HepG2 (cell line): Measurements from ENCODE around the gene BMP8B. TPM values are rescaled to one million over a fixed set of nuclear protein-coding genes. Genes with fewer than 3 reads are reported as not detected.
A peak's percentile ranks its signal among the peaks of the same experiment; 100 is the strongest.

Experiments used
- ATAC-seq: fragments of 200-7000 bp; cut with Tn5 transposase; 3 replicates; pipeline ENCODE4 v1.9.1; 2020; ENCODE audit warnings: mild to moderate bottlenecking, moderate library complexity
- BruUV-seq: library from RNA; stranded (reverse); fragments of 400-500 nt; replicated peaks from 2 replicates; lab custom pipeline; 2021; lab: Mats Ljungman, UMichigan
- CTCF ChIA-PET: fragments of 300-600 bp; formaldehyde crosslinking; extraction: SDS; loops from one replicate; lab custom pipeline; 2021; ENCODE audit warnings: low total read pairs, inconsistent platforms, low intra/inter-chr PET ratio; lab: Yijun Ruan, JAX
- POLR2A ChIA-PET: fragments of 350-600 bp; sonication (Branson Sonifier 250); formaldehyde crosslinking; loops from one replicate; lab custom pipeline; 2020; ENCODE audit warnings: antibody characterized with exemption, inconsistent platforms; lab: Yijun Ruan, JAX
- DNase-seq: peaks from one replicate; pipeline ENCODE4 v3.0.0-alpha.2; 2015; ENCODE audit warnings: low spot score
- FAIRE-seq: peaks from 3 replicates; lab custom pipeline; 2011; peaks lifted over from hg19 to GRCh38; lab: Jason Lieb, UNC
- H2AFZ ChIP-seq: one replicate; pipeline ENCODE4 v1.6.1; 2011; ENCODE audit warnings: low read length, inconsistent platforms
- H3K27ac ChIP-seq: fragments of 300-600 bp; 3 replicates; pipeline ENCODE4 v1.8.0; 2011; ENCODE audit warnings: mixed run types, mild to moderate bottlenecking, mixed read lengths, low read length, inconsistent platforms; ENCODE audit not compliant: insufficient read depth; ENCODE audit errors: extremely low read length
- H3K27me3 ChIP-seq, 2 experiments: fragments of 200-600 bp in 1 of 2; 2 replicates in 1 of 2; 3 replicates in 1 of 2; pipeline versions ENCODE4 v1.6.0 to v1.8.0; 2011; ENCODE audit warnings: low read length in 2 of 2, mild to moderate bottlenecking in 2 of 2, moderate library complexity in 2 of 2, inconsistent platforms in 1 of 2; ENCODE audit not compliant: insufficient read depth in 2 of 2, control insufficient read depth in 1 of 2
- H3K36me3 ChIP-seq, 2 experiments: fragments of 200-600 bp in 1 of 2; replicated peaks in 1 of 2; 2 replicates in 1 of 2; 3 replicates in 1 of 2; pipeline versions ENCODE4 v1.5.1 to v1.8.0; 2011; ENCODE audit warnings: low read length in 2 of 2, inconsistent platforms in 1 of 2; ENCODE audit not compliant: insufficient read depth in 2 of 2, control insufficient read depth in 1 of 2
- H3K4me1 ChIP-seq: 2 replicates; pipeline ENCODE4 v1.5.1; 2012; ENCODE audit warnings: low read length, inconsistent platforms; ENCODE audit not compliant: insufficient read depth
- H3K4me2 ChIP-seq: 2 replicates; pipeline ENCODE4 v1.6.0; 2011; ENCODE audit warnings: low read depth, low read length, inconsistent platforms
- H3K4me3 ChIP-seq, 3 experiments: fragments of 200-600 bp in 1 of 3; sonication (generic), shearing (Covaris generic) in 1 of 3; replicated peaks in 1 of 3; 2 replicates each; pipeline ENCODE4 v1.5.1; 2011 to 2016; ENCODE audit warnings: low read length in 3 of 3, inconsistent platforms in 2 of 3, low read depth in 2 of 3, mild to moderate bottlenecking in 2 of 3, control low read depth in 1 of 3, mixed read lengths in 1 of 3; ENCODE audit not compliant: insufficient read depth in 1 of 3
- H3K79me2 ChIP-seq: one replicate; pipeline ENCODE4 v1.6.1; 2011; ENCODE audit warnings: low read length, inconsistent platforms; ENCODE audit not compliant: insufficient read depth
- H3K9ac ChIP-seq: 2 replicates; pipeline ENCODE4 v1.6.0; 2011; ENCODE audit warnings: mild to moderate bottlenecking, low read depth, low read length, inconsistent platforms; ENCODE audit not compliant: insufficient read depth
- H3K9me3 ChIP-seq: 2 replicates; pipeline ENCODE4 v1.5.1; 2012; ENCODE audit warnings: mild to moderate bottlenecking, low read length
- H4K20me1 ChIP-seq: 2 replicates; pipeline ENCODE4 v1.6.0; 2011; ENCODE audit warnings: inconsistent platforms, mild to moderate bottlenecking, low read length, moderate library complexity; ENCODE audit not compliant: insufficient read depth
- FOXA1 ChIP-seq, 2 experiments: fragments of 450-650 bp in 1 of 2; sonication (generic) in 1 of 2; formaldehyde crosslinking in 1 of 2; IDR thresholded peaks; 2 replicates each; pipeline versions ENCODE4 v1.4.0 to v1.6.1; 2016 to 2020; ENCODE audit warnings: missing genetic modification reagents in 1 of 2
- HMG20A ChIP-seq: IDR thresholded peaks from 2 replicates; pipeline ENCODE4 v1.6.1; 2016; ENCODE audit warnings: borderline replicate concordance
- MBNL3 ChIP-seq: fragments of 250-450 bp; sonication (Bioruptor Pico); conservative IDR thresholded peaks from 2 replicates; pipeline ENCODE4 v1.8.0; 2022; ENCODE audit warnings: mild to moderate bottlenecking, inconsistent platforms
- NR2C2 ChIP-seq: sonication (generic); formaldehyde crosslinking; IDR thresholded peaks from 2 replicates; pipeline ENCODE4 v1.4.0; 2020; ENCODE audit warnings: missing genetic modification reagents, mild to moderate bottlenecking, moderate library complexity, borderline replicate concordance
- RAD21 ChIP-seq: fragments of 450-650 bp; formaldehyde crosslinking; IDR thresholded peaks from 2 replicates; pipeline ENCODE4 v1.5.0; 2020; ENCODE audit warnings: mild to moderate bottlenecking
- RARA ChIP-seq: IDR thresholded peaks from 2 replicates; pipeline ENCODE4 v1.6.1; 2016; ENCODE audit warnings: missing genetic modification reagents, missing compliant biosample characterization
- STAG1 ChIP-seq: sonication (generic); formaldehyde crosslinking; IDR thresholded peaks from 2 replicates; pipeline ENCODE4 v1.4.0; 2020; ENCODE audit warnings: missing genetic modification reagents
- ZNF232 ChIP-seq: sonication (generic); formaldehyde crosslinking; IDR thresholded peaks from 2 replicates; pipeline ENCODE4 v1.4.0; 2020; ENCODE audit warnings: missing genetic modification reagents, borderline replicate concordance
- ZNF431 ChIP-seq: sonication (generic); formaldehyde crosslinking; IDR thresholded peaks from 2 replicates; pipeline ENCODE4 v1.9.0; 2022; ENCODE audit warnings: missing genetic modification reagents, low read depth, mild to moderate bottlenecking, borderline replicate concordance
- ZNF563 ChIP-seq: sonication (generic); formaldehyde crosslinking; IDR thresholded peaks from 2 replicates; pipeline ENCODE4 v1.8.0; 2022; ENCODE audit warnings: mild to moderate bottlenecking, moderate library complexity, missing genetic modification reagents
- ZNF652 ChIP-seq: IDR thresholded peaks from 2 replicates; pipeline ENCODE4 v1.6.1; 2016; ENCODE audit warnings: low read depth, borderline replicate concordance
- WGBS: methylation state at CpG from one replicate; pipeline ENCODE4 v1.1.6; 2017; ENCODE audit warnings: low lambda C conversion rate; 5-methylcytosine and 5-hydroxymethylcytosine counted together
- in situ Hi-C: cut with HindIII; loops from 2 replicates; pipeline ENCODE4 v1.10.0; 2017; ENCODE audit warnings: low pct_unique_long_range_greater_than_20kb; ENCODE audit not compliant: extremely low pct_ligation_motif_present
- intact Hi-C: fragments of 100-400 bp; cut with micrococcal nuclease; formaldehyde crosslinking; loops from one replicate; pipeline ENCODE4 v1.10.0; 2022; ENCODE audit not compliant: unreplicated experiment
- polyA plus RNA-seq, 8 experiments: library from polyadenylated mRNA; depleted of rRNA in 3 of 8; stranded (reverse) in 7 of 8; unstranded in 1 of 8; fragments of >200 nt; fragmentation: Illumina TruSeq in 4 of 8; extraction: Trizol in 4 of 8; gene quantifications; 2 replicates each; pipeline versions ENCODE4 v1.2.1 to v1.2.3, GENCODE V29; 2011 to 2016; ENCODE audit warnings: low read depth in 4 of 8, missing spikeins in 1 of 8, mixed read lengths in 1 of 8; ENCODE audit not compliant: insufficient read depth in 1 of 8
- total RNA-seq, 5 experiments: library from RNA; depleted of rRNA; stranded (reverse); fragments of >200 nt; fragmentation: Illumina TruSeq; extraction: Trizol; gene quantifications; 2 replicates each; pipeline ENCODE4 v1.2.3, GENCODE V29; 2016; ENCODE audit warnings: low read depth in 1 of 5
- TF ChIP-seq, protein P1 (sequence below): sonication (generic); formaldehyde crosslinking; conservative IDR thresholded peaks from 2 replicates; pipeline ENCODE4 v1.4.0; 2020; ENCODE audit warnings: missing genetic modification reagents

Gene BMP8B
- total and polyA plus RNA-seq, 2 of the 13 experiments (the other 11 are each of a cell fraction or from before 2014, with no cell fraction given): 0.29 to 0.41 TPM

DNA sequence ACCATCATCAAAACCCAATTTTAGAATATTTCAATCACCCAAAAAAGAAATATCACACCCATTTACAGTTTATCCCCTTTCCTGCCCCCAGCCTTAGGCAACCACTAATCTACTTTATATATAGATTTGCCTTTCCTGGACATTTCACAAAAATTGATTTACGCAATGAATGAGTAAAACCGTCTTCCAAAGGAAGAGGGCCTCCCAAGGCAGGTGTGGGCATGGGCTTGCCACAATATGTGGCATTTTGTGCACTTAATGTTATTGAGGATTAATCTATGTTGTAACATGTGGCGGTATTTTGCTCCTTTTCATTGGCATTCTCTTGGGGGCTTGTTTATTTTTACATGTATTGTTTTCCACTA lies 11.8 kb upstream of the BMP8B start:
- Histone ChIP-seq H3K9me3 (peaks cover 2% of the 10 kb centered on the region; the same call in 1 of the 2 replicates), H3K4me2 (no peak overlapping the region), H3K79me2 (no peaks in the 10 kb centered on the region), H4K20me1 (no peaks in the 10 kb centered on the region), H3K4me1 (peaks cover 20% of the 10 kb centered on the region), H3K27ac (no peak overlapping the region), H3K36me3 (no peaks in the 10 kb centered on the region), H3K27me3 (no peaks in the 10 kb centered on the region), H3K9ac (no peak overlapping the region), H2AFZ (no peak overlapping the region), H3K4me3 (no peak overlapping the region)
- CTCF ChIA-PET: interaction anchor here (0.6 to 0.9 kb wide), 2 partner anchors 98 to 128 kb away, joined by 3 to 4 read pairs; no protein-coding TSS in a partner anchor
- in situ Hi-C loops: loop anchor here (5.0 kb wide), 1 partner anchor 98 kb away; no protein-coding TSS in a partner anchor
- WGBS: 50% methylated on average over 3 of the region's 3 CpGs
- BruUV-seq: no TSS peak
- POLR2A ChIA-PET: interaction anchor here (1.4 kb wide), 1 partner anchor 100 kb away, joined by 3 read pairs; no protein-coding TSS in a partner anchor
- ATAC-seq (no peak), DNase-seq (no peak)
- intact Hi-C loops: no loop called here
- no peak for TF ChIP-seq ZNF431 (CRISPR knock-in tag)
- TF ChIP-seq MBNL3: no peak
- TF ChIP-seq, all 625 proteins: peak for 0
- FAIRE-seq: no peak

DNA sequence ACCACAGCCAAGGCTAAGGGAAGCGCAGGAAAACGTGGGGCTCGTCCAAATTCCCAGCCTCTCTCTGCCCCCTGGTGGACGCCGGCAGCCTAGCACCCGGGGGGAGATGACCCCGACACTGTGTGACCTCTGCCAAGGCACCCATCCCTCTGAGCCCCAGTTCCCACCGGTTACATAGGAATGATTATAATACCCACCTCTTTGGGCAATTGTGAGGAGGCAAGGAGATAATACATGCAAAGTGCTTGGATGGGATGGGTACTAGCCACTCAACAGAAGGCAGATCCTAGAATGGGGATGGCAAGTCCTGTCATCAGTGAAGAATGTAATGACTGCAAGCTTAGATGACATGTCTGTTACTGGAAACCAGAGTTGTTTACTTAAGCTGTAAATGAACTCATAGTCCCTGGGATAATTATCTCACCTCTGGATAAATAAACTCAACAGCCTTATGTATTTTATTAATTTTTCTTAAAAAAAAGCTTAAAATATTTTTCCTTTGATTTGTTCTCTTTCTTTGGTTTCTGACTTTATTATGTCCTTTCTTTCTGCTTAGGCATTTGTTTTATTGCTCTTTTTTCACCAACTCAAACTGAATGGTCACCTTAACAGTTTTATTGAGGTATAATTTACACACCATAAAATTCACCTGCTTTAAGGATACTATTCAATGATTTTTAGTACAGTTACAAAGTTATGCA lies 11.3 kb upstream of the BMP8B start:
- intact Hi-C loops: loop anchor here (1.0 kb wide), 1 partner anchor 98 kb away; no protein-coding TSS in a partner anchor
- BruUV-seq: no TSS peak
- no peaks in the 10 kb centered on the region for H4K20me1 ChIP-seq
- H3K4me3 ChIP-seq: no peak overlapping the region
- ChIA-PET CTCF (interaction anchor here (0.6 to 0.9 kb wide), 2 partner anchors 98 to 127 kb away, joined by 3 to 4 read pairs; no protein-coding TSS in a partner anchor), POLR2A (interaction anchor here (1.4 kb wide), 1 partner anchor 101 kb away, joined by 3 read pairs; no protein-coding TSS in a partner anchor)
- H3K27ac ChIP-seq: no peak overlapping the region
- DNase-seq: peak; percentile 52
- H3K27me3 ChIP-seq: no peaks in the 10 kb centered on the region
- peak; percentile 77 for ATAC-seq
- H3K79me2 ChIP-seq: no peaks in the 10 kb centered on the region
- H3K9ac ChIP-seq: no peak overlapping the region
- H3K4me2 ChIP-seq: no peak overlapping the region
- FAIRE-seq: no peak
- H3K4me1 ChIP-seq: peaks cover 20% of the 10 kb centered on the region
- no peaks in the 10 kb centered on the region for H3K36me3 ChIP-seq
- no CpG with 5 or more reads among the region's 8 CpGs for WGBS
- in situ Hi-C loops: loop anchor here (5.0 kb wide), 1 partner anchor 98 kb away; no protein-coding TSS in a partner anchor
- no peaks in the 10 kb centered on the region for H3K9me3 ChIP-seq
- no peak overlapping the region for H2AFZ ChIP-seq
- TF ChIP-seq RAD21: peak; percentile 37; the same call in 1 of the 2 replicates
- TF ChIP-seq, protein P1, sequence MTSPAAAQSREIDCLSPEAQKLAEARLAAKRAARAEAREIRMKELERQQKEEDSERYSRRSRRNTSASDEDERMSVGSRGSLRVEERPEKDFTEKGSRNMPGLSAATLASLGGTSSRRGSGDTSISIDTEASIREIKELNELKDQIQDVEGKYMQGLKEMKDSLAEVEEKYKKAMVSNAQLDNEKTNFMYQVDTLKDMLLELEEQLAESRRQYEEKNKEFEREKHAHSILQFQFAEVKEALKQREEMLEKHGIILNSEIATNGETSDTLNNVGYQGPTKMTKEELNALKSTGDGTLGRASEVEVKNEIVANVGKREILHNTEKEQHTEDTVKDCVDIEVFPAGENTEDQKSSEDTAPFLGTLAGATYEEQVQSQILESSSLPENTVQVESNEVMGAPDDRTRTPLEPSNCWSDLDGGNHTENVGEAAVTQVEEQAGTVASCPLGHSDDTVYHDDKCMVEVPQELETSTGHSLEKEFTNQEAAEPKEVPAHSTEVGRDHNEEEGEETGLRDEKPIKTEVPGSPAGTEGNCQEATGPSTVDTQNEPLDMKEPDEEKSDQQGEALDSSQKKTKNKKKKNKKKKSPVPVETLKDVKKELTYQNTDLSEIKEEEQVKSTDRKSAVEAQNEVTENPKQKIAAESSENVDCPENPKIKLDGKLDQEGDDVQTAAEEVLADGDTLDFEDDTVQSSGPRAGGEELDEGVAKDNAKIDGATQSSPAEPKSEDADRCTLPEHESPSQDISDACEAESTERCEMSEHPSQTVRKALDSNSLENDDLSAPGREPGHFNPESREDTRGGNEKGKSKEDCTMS (CRISPR knock-in tag): no peak
- 0 out of 2 replicates have a peak, but pooled peaks have one; percentile 21 for TF ChIP-seq FOXA1 (IDR thresholded peaks at IDR 0.05)
- 0 out of 2 replicates have a peak, but pooled peaks have one; percentile 28 for TF ChIP-seq FOXA1 (CRISPR knock-in tag; IDR thresholded peaks at IDR 0.05)
- TF ChIP-seq RARA (CRISPR knock-in tag): peak; percentile 13; the same call in 1 of the 2 replicates
- no peak for TF ChIP-seq ZNF563 (CRISPR knock-in tag)
- peak; percentile 62 for TF ChIP-seq STAG1 (CRISPR knock-in tag)
- peak; percentile 14; the same call in 1 of the 2 replicates for TF ChIP-seq HMG20A
- TF ChIP-seq ZNF232 (CRISPR knock-in tag): no peak
- TF ChIP-seq NR2C2: 0 out of 2 replicates have a peak, but pooled peaks have one; percentile 33
- no peak for TF ChIP-seq ZNF652 (CRISPR knock-in tag)
